ENCODE measurements around the gene FGA. TPM values are rescaled to one million over a fixed set of nuclear protein-coding genes. Genes with fewer than 3 reads are reported as not detected.

FGA gene
- polyA plus RNA-seq, 1 experiment: 0.09 TPM

DNA sequence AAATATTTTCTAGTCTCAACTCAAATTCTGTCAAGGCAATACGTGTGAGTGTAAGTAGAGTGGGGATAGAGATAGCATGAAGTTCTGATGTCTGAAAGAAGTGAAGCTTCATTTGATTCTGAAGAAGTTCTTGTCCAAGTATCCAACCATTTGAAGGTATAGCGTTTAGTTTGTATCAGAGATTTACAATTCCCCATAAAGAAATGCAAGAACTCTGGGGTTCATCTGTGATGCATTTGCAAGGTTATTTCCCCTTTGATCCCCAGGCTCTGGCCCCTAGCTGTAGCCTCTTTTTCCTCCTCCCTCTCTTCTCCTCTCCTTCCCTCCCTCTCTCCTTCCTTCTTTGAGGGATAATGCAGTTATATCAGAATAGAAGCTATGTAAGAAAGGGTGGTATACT is 7.8 kb downstream of the FGA start:
- Histone ChIP-seq H3K4me3 (ENCODE audit: low read depth, low read length) (no peak overlapping the region), H3K27me3 (ENCODE audit: control insufficient read depth, insufficient read depth, low read length) (no peaks in the 10 kb centered on the region), H3K27ac (ENCODE audit: low read depth, low read length) (no peak overlapping the region), H3K9me3 (ENCODE audit: control insufficient read depth, insufficient read depth, low read length) (no peaks in the 10 kb centered on the region)
- ChIA-PET POLR2A (no interaction called here), CTCF (interaction anchor here (1.3 kb wide), 1 partner anchor 41 kb away, joined by 4 read pairs; no protein-coding TSS in a partner anchor)
- TF ChIP-seq CTCF (IDR thresholded peaks at IDR 0.05; ENCODE audit: low read depth, low read length): no peak
- DNase-seq (ENCODE audit: low read depth, low spot score): no peak

DNA sequence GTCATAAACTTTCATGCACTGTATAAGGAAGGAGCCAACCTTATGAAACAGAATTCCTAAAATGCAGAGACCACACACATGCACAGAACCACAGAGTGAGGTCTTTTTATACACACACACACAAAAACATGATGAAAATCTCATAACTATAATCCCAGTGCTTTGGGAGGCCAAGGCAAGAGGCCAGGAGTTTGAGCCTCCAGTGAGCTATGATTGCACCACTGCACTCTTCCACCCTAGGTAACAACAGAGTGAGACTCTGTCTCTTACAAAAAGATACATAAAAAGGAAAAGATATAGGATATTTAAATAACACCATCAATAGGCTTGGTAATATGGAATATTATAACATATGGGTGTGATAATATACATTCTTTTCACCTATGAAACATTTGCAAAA is 10.6 kb downstream of the FGA start:
- ChIA-PET CTCF (no interaction called here), POLR2A (no interaction called here)
- Histone ChIP-seq H3K9me3 (ENCODE audit: control insufficient read depth, insufficient read depth, low read length) (no peaks in the 10 kb centered on the region), H3K27me3 (ENCODE audit: control insufficient read depth, insufficient read depth, low read length) (no peaks in the 10 kb centered on the region), H3K4me3 (ENCODE audit: low read depth, low read length) (no peak overlapping the region), H3K27ac (ENCODE audit: low read depth, low read length) (no peak overlapping the region)
- DNase-seq (ENCODE audit: low read depth, low spot score): no peak
- no peak for TF ChIP-seq CTCF (IDR thresholded peaks at IDR 0.05; ENCODE audit: low read depth, low read length)

DNA sequence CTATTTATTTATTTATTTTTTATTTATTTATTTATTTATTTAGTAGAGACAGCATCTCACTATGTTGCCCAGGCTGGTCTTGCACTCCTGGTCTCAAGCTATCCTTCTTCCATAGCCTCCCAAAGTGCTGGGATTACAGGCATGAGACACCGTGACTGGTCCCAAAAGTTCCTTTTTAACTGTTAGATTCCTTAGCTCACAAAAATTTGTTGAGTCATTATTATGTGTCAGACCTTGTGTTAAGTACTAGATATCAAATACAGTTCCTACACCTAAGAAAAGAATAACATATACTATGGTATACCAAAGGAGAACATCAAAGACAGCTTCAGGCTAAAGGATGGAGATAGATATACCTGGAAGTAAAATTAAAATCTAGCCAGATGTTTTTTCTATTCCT is 11.6 kb downstream of the FGA start:
- ChIA-PET POLR2A (no interaction called here), CTCF (interaction anchor here (1.1 kb wide), 1 partner anchor 20 kb away, joined by 4 read pairs; no protein-coding TSS in a partner anchor)
- H3K4me3 ChIP-seq (ENCODE audit: low read depth, low read length): no peak overlapping the region
- no peaks in the 10 kb centered on the region for H3K9me3 ChIP-seq (ENCODE audit: control insufficient read depth, insufficient read depth, low read length)
- TF ChIP-seq CTCF (IDR thresholded peaks at IDR 0.05; ENCODE audit: low read depth, low read length): no peak
- no peaks in the 10 kb centered on the region for H3K27me3 ChIP-seq (ENCODE audit: control insufficient read depth, insufficient read depth, low read length)
- no peak overlapping the region for H3K27ac ChIP-seq (ENCODE audit: low read depth, low read length)
- no peak for DNase-seq (ENCODE audit: low read depth, low spot score)

DNA sequence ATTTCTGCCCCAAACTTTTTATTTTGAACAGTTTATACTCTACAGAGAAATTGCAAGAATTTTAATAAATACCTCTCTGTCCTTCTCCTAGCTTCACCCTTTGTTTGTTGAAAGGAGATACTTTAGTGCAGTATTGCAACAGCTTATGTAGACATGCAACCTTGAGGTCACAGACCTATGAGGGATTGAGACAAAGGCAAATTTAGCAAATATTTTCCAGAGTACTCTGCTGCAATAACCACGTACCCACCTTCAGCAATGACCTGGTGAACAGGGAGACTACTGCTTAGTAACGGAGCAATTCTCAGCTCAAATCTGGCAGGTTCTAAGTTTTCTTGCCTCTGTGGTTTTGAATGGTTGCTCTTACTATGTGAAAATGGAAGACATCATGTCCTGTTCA is 13.2 kb downstream of the FGA start:
- POLR2A ChIA-PET: no interaction called here
- CTCF ChIA-PET: interaction anchor here (0.8 kb wide), 1 partner anchor 18 kb away, joined by 4 read pairs; no protein-coding TSS in a partner anchor
- no peak for TF ChIP-seq CTCF (IDR thresholded peaks at IDR 0.05; ENCODE audit: low read depth, low read length)
- no peak for DNase-seq (ENCODE audit: low read depth, low spot score)
- Histone ChIP-seq H3K9me3 (ENCODE audit: control insufficient read depth, insufficient read depth, low read length) (no peaks in the 10 kb centered on the region), H3K27me3 (ENCODE audit: control insufficient read depth, insufficient read depth, low read length) (no peaks in the 10 kb centered on the region), H3K27ac (ENCODE audit: low read depth, low read length) (no peak overlapping the region), H3K4me3 (ENCODE audit: low read depth, low read length) (no peak overlapping the region)

DNA sequence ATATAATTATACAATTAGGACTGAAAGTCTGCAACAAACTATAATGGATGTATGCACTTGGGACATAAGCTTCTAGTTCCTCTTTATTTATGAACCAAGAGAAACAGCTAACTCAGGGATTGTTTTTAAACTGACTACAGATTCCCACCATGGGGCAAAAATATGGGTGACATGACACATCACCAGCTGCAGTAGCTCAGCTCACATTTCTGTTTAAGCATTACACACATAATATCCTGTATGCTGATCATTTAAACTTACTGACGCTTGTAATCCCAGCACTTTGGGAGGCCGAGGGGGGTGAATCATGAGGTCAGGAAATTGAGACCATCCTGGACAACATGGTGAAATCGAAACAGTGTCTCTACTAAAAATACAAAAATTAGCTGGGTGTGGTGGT is 16.2 kb downstream of the FGA start:
- ChIA-PET POLR2A (no interaction called here), CTCF (interaction anchor here (0.5 to 2.7 kb wide), 3 partner anchors 15 to 379 kb away, joined by 3 to 10 read pairs (median 9); no protein-coding TSS in a partner anchor)
- no peak for DNase-seq (ENCODE audit: low read depth, low spot score)
- no peak for TF ChIP-seq CTCF (IDR thresholded peaks at IDR 0.05; ENCODE audit: low read depth, low read length)
- Histone ChIP-seq H3K27ac (ENCODE audit: low read depth, low read length) (no peak overlapping the region), H3K9me3 (ENCODE audit: control insufficient read depth, insufficient read depth, low read length) (no peaks in the 10 kb centered on the region), H3K4me3 (ENCODE audit: low read depth, low read length) (no peak overlapping the region), H3K27me3 (ENCODE audit: control insufficient read depth, insufficient read depth, low read length) (no peaks in the 10 kb centered on the region)

All from AG04450 (cell line).